ENCODE measurements around the gene ZDHHC8. TPM values are rescaled to one million over a fixed set of nuclear protein-coding genes. Genes with fewer than 3 reads are reported as not detected.

Gene ZDHHC8
- polyA plus RNA-seq (16.0 to 44.5 TPM (median 25.4 TPM) in 3 replicates), polyA minus RNA-seq (23.9 to 130 TPM (median 28.7 TPM) in 3 replicates)
- polyA plus RNA-seq (2011; ENCODE audit: low read depth), result 3.4 TPM
- polyA plus RNA-seq (2011; cell fraction: cytosol; rRNA removed), result 16.7 and 34.6 TPM in 2 replicates
- polyA plus RNA-seq (2011; cell fraction: nucleus; rRNA removed), result 170 and 225 TPM in 2 replicates
- polyA plus RNA-seq (2012; ENCODE audit: low replicate concordance), result 17.3 and 50.3 TPM in 2 replicates
- 26.3 TPM for polyA minus RNA-seq (2011; cell fraction: cytosol; rRNA and poly(A)+ RNA removed)
- 28.4 and 56.4 TPM in 2 replicates for polyA minus RNA-seq (2011; cell fraction: nucleus; rRNA and poly(A)+ RNA removed)

- Histone ChIP-seq H2AFZ (ENCODE audit: control insufficient read depth, low read length) (peak within 1 kb of the TSS; percentile 51), H3K27ac (ENCODE audit: control insufficient read depth, insufficient read depth, low read length) (peak within 1 kb of the TSS; percentile 6)
- FAIRE-seq, result no peak
Observed at GRCh38 chr22:20131597-20131858, at the start of gene ZDHHC8. ZDHHC8 (plus strand) TSS chr22:20131804; CDS start chr22:20131948, 144 bp downstream.

GRCh38 chr22:20083157-20083890 is 48.3 kb upstream of the ZDHHC8 start:
- FAIRE-seq, result no peak
- no peaks in the 10 kb centered on the region for H3K27me3 ChIP-seq (ENCODE audit: control insufficient read depth, extremely low read depth, insufficient read depth, low read length)
- peaks cover 69% of the 10 kb centered on the region for H3K79me2 ChIP-seq (ENCODE audit: control insufficient read depth, insufficient read depth, low read length)
- no peak for TF ChIP-seq CTCF (optimal IDR thresholded peaks at IDR 0.05 in 1 of 3, IDR thresholded peaks at IDR 0.05 in 1 of 3, conservative IDR thresholded peaks at IDR 0.05 in 1 of 3; ENCODE audit: extremely low read depth in 1 of 3, insufficient read depth in 2 of 3, low read length in 3 of 3)
- no peak for TF ChIP-seq EZH2 (IDR thresholded peaks at IDR 0.05; ENCODE audit: low read length)
- DNase-seq (ENCODE audit: low read depth, low spot score), result no peak
- H3K9ac ChIP-seq (ENCODE audit: control insufficient read depth, extremely low read depth, insufficient read depth, low read length), result no peak overlapping the region
- H3K4me3 ChIP-seq (ENCODE audit: control insufficient read depth in 2 of 3, extremely low read depth in 1 of 3, insufficient read depth in 2 of 3, low read depth in 1 of 3, low read length in 3 of 3), result no peak overlapping the region
- H3K9me3 ChIP-seq (ENCODE audit: control insufficient read depth, low read depth, low read length), result no peaks in the 10 kb centered on the region
- H3K4me2 ChIP-seq (ENCODE audit: control insufficient read depth, extremely low read depth, insufficient read depth, low read depth, low read length), result peak overlapping the region; percentile 6
- no peak overlapping the region for H2AFZ ChIP-seq (ENCODE audit: control insufficient read depth, low read length)
- dilution Hi-C loops (cut with MboI; ENCODE audit: extremely low pct_ligation_motif_present, low sequenced_read_pairs), result no loop called here
- no peak overlapping the region for H3K27ac ChIP-seq (ENCODE audit: control insufficient read depth, insufficient read depth, low read length)
- peaks cover 16% of the 10 kb centered on the region for H3K4me1 ChIP-seq (ENCODE audit: control insufficient read depth, extremely low read depth, insufficient read depth, low read length)
- peaks cover 5% of the 10 kb centered on the region for H3K9me1 ChIP-seq (ENCODE audit: control insufficient read depth, extremely low read depth, insufficient read depth, low read length)
- peaks cover 10% of the 10 kb centered on the region for H4K20me1 ChIP-seq (ENCODE audit: control insufficient read depth, extremely low read depth, insufficient read depth, low read length)
- peaks cover 26 to 33% of the 10 kb centered on the region in 2 experiments for H3K36me3 ChIP-seq (ENCODE audit: control insufficient read depth in 2 of 2, extremely low read depth in 1 of 2, insufficient read depth in 2 of 2, low read length in 2 of 2)

More at GRCh38 chr22:20131597-20131858, at the start of gene ZDHHC8:
- Histone ChIP-seq H4K20me1 (ENCODE audit: control insufficient read depth, extremely low read depth, insufficient read depth, low read length) (peaks cover 15% of the 10 kb centered on the region), H3K9ac (ENCODE audit: control insufficient read depth, extremely low read depth, insufficient read depth, low read length) (peak within 1 kb of the TSS; percentile 77), H3K79me2 (ENCODE audit: control insufficient read depth, insufficient read depth, low read length) (peaks cover 41% of the 10 kb centered on the region), H3K4me3 (ENCODE audit: control insufficient read depth in 2 of 3, extremely low read depth in 1 of 3, insufficient read depth in 2 of 3, low read depth in 1 of 3, low read length in 3 of 3) (peak within 1 kb of the TSS; percentile 65 to 86 (median 71)), H3K9me1 (ENCODE audit: control insufficient read depth, extremely low read depth, insufficient read depth, low read length) (no peaks in the 10 kb centered on the region), H3K27me3 (ENCODE audit: control insufficient read depth, extremely low read depth, insufficient read depth, low read length) (no peaks in the 10 kb centered on the region), H3K9me3 (ENCODE audit: control insufficient read depth, low read depth, low read length) (no peaks in the 10 kb centered on the region), H3K4me1 (ENCODE audit: control insufficient read depth, extremely low read depth, insufficient read depth, low read length) (peaks cover 13% of the 10 kb centered on the region), H3K36me3 (ENCODE audit: control insufficient read depth in 2 of 2, extremely low read depth in 1 of 2, insufficient read depth in 2 of 2, low read length in 2 of 2) (peaks cover 0 to 7% of the 10 kb centered on the region in 2 experiments), H3K4me2 (ENCODE audit: control insufficient read depth, extremely low read depth, insufficient read depth, low read depth, low read length) (peak within 1 kb of the TSS; percentile 93)
- TF ChIP-seq EZH2 (IDR thresholded peaks at IDR 0.05; ENCODE audit: low read length), result no peak
- no peak for TF ChIP-seq CTCF (optimal IDR thresholded peaks at IDR 0.05 in 1 of 3, IDR thresholded peaks at IDR 0.05 in 1 of 3, conservative IDR thresholded peaks at IDR 0.05 in 1 of 3; ENCODE audit: extremely low read depth in 1 of 3, insufficient read depth in 2 of 3, low read length in 3 of 3)
- dilution Hi-C loops (cut with MboI; ENCODE audit: extremely low pct_ligation_motif_present, low sequenced_read_pairs), result no loop called here
- DNase-seq (ENCODE audit: low read depth, low spot score), result no peak
